H1 (cell line): Measurements from ENCODE around the gene FGF23. TPM values are rescaled to one million over a fixed set of nuclear protein-coding genes. Genes with fewer than 3 reads are reported as not detected.

Experiments used
- CTCF ChIA-PET: fragments of 300-600 bp; sonication (Branson Sonifier 250); formaldehyde crosslinking; loops from one replicate; lab custom pipeline; 2021; ENCODE audit not compliant: partially characterized antibody; lab: Charles Lee
- POLR2A ChIA-PET: fragments of 300-600 bp; sonication (Branson Sonifier 250); formaldehyde crosslinking; loops from one replicate; lab custom pipeline; 2021; ENCODE audit warnings: inconsistent platforms; ENCODE audit not compliant: partially characterized antibody; lab: Charles Lee
- DNase-seq, 2 experiments: peaks; one replicate each; pipeline versions ENCODE4 v3.0.0 to v3.0.0-alpha.2; 2010 to 2022; ENCODE audit warnings: low spot score in 2 of 2, low read depth in 1 of 2, mixed read lengths in 1 of 2
- FAIRE-seq: peaks from 2 replicates; lab custom pipeline; 2011; peaks lifted over from hg19 to GRCh38; lab: Jason Lieb, UNC
- H2AFZ ChIP-seq: 2 replicates; pipeline ENCODE4 v1.8.1; 2012; ENCODE audit warnings: low read length, inconsistent platforms
- H2AK5ac ChIP-seq: 2 replicates; pipeline ENCODE4 v1.6.1; 2013; ENCODE audit warnings: low read depth, low read length
- H2BK120ac ChIP-seq: replicated peaks from 2 replicates; pipeline ENCODE3; 2013; ENCODE audit warnings: low read depth, low read length, inconsistent platforms
- H2BK12ac ChIP-seq: 2 replicates; pipeline ENCODE4 v1.6.1; 2013; ENCODE audit warnings: low read depth, low read length
- H2BK15ac ChIP-seq: 2 replicates; pipeline ENCODE4 v1.6.1; 2013; ENCODE audit warnings: low read length
- H2BK20ac ChIP-seq: 2 replicates; pipeline ENCODE4 v1.6.1; 2013; ENCODE audit warnings: low read length
- H2BK5ac ChIP-seq: 2 replicates; pipeline ENCODE4 v1.6.1; 2013; ENCODE audit warnings: low read depth, low read length
- H3K14ac ChIP-seq: 2 replicates; pipeline ENCODE4 v1.6.1; 2013; ENCODE audit warnings: inconsistent platforms; ENCODE audit not compliant: insufficient read length
- H3K18ac ChIP-seq: 2 replicates; pipeline ENCODE4 v1.6.1; 2013; ENCODE audit warnings: low read length; ENCODE audit errors: extremely low read depth
- H3K23ac ChIP-seq: 2 replicates; pipeline ENCODE4 v1.6.1; 2013; ENCODE audit warnings: inconsistent platforms; ENCODE audit not compliant: insufficient read length
- H3K23me2 ChIP-seq: 2 replicates; pipeline ENCODE4 v1.6.1; 2013; ENCODE audit warnings: low read depth, low read length
- H3K27ac ChIP-seq: 2 replicates; pipeline ENCODE4 v1.6.1; 2011; ENCODE audit warnings: low read depth, low read length, inconsistent platforms
- H3K27me3 ChIP-seq, 4 experiments: replicated peaks in 1 of 4; 1 replicate in 1 of 4; 2 replicates in 3 of 4; pipeline versions ENCODE4 v1.6.1 to v1.8.1; 2011 to 2013; ENCODE audit warnings: low read length in 3 of 4, mild to moderate bottlenecking in 3 of 4, inconsistent platforms in 2 of 4, mixed read lengths in 2 of 4, moderate library complexity in 1 of 4; ENCODE audit not compliant: control insufficient read depth in 3 of 4, insufficient read depth in 3 of 4; ENCODE audit errors: extremely low read depth in 1 of 4
- H3K36me3 ChIP-seq, 4 experiments: 2 replicates each; pipeline versions ENCODE4 v1.6.1 to v1.8.1; 2011 to 2013; ENCODE audit warnings: mild to moderate bottlenecking in 4 of 4, low read length in 3 of 4, moderate library complexity in 2 of 4, control low read depth in 1 of 4, inconsistent platforms in 1 of 4; ENCODE audit not compliant: insufficient read depth in 4 of 4, control insufficient read depth in 2 of 4
- H3K4ac ChIP-seq: replicated peaks from 2 replicates; pipeline ENCODE3; 2013; ENCODE audit warnings: low read length, low read depth, mixed read lengths, inconsistent platforms; ENCODE audit not compliant: insufficient read length
- H3K4me1 ChIP-seq, 4 experiments: replicated peaks in 1 of 4; 1 replicate in 1 of 4; 2 replicates in 3 of 4; pipeline versions ENCODE4 v1.6.1 to v1.8.1; 2011 to 2013; ENCODE audit warnings: low read length in 3 of 4, inconsistent platforms in 2 of 4, mixed read lengths in 1 of 4; ENCODE audit not compliant: insufficient read depth in 4 of 4, control insufficient read depth in 3 of 4
- H3K4me2 ChIP-seq, 2 experiments: 2 replicates each; pipeline versions ENCODE4 v1.6.1 to v1.8.1; 2011 to 2013; ENCODE audit warnings: low read depth in 2 of 2, low read length in 2 of 2, control low read depth in 1 of 2, inconsistent platforms in 1 of 2, mild to moderate bottlenecking in 1 of 2; ENCODE audit not compliant: insufficient read depth in 1 of 2
- H3K4me3 ChIP-seq, 4 experiments: fragments of 200-600, 300-600 bp in 1 of 4; sonication (generic), shearing (Covaris generic), sonication (Bioruptor Twin) in 1 of 4; 2 replicates each; pipeline versions ENCODE4 v1.5.1 to v1.8.1; 2011 to 2016; ENCODE audit warnings: low read length in 4 of 4, low read depth in 3 of 4, control low read depth in 2 of 4, inconsistent platforms in 2 of 4, mild to moderate bottlenecking in 2 of 4, mixed read lengths in 1 of 4, moderate library complexity in 1 of 4; ENCODE audit not compliant: insufficient read depth in 2 of 4; ENCODE audit errors: extremely low read depth in 1 of 4
- H3K56ac ChIP-seq: replicated peaks from 2 replicates; pipeline ENCODE3; 2013; ENCODE audit warnings: low read depth, mild to moderate bottlenecking, mixed read lengths, low read length, inconsistent platforms; ENCODE audit not compliant: insufficient read length
- H3K79me1 ChIP-seq: 2 replicates; pipeline ENCODE4 v1.6.1; 2013; ENCODE audit warnings: low read depth, low read length, control low read depth
- H3K79me2 ChIP-seq, 2 experiments: 2 replicates each; pipeline versions ENCODE4 v1.6.1 to v1.8.1; 2012 to 2013; ENCODE audit warnings: low read length in 2 of 2, mild to moderate bottlenecking in 2 of 2, inconsistent platforms in 1 of 2; ENCODE audit not compliant: insufficient read depth in 2 of 2, control insufficient read depth in 1 of 2
- H3K9ac ChIP-seq, 4 experiments: replicated peaks in 1 of 4; 1 replicate in 1 of 4; 2 replicates in 3 of 4; pipeline versions ENCODE4 v1.6.1 to v1.8.1; 2011 to 2013; ENCODE audit warnings: low read depth in 3 of 4, low read length in 3 of 4, control low read depth in 2 of 4, mild to moderate bottlenecking in 2 of 4, moderate library complexity in 2 of 4, inconsistent platforms in 1 of 4; ENCODE audit errors: extremely low read depth in 1 of 4
- H3K9me3 ChIP-seq, 2 experiments: 2 replicates each; pipeline versions ENCODE4 v1.6.1 to v1.8.1; 2012 to 2013; ENCODE audit warnings: mild to moderate bottlenecking in 2 of 2, moderate library complexity in 2 of 2, control low read depth in 1 of 2, inconsistent platforms in 1 of 2, low read depth in 1 of 2, low read length in 1 of 2, mixed read lengths in 1 of 2; ENCODE audit not compliant: insufficient read depth in 2 of 2
- H4K20me1 ChIP-seq, 2 experiments: replicated peaks in 1 of 2; 2 replicates each; pipeline versions ENCODE3 to v1.8.1; 2011 to 2013; ENCODE audit warnings: inconsistent platforms in 2 of 2, low read length in 2 of 2, mild to moderate bottlenecking in 1 of 2; ENCODE audit not compliant: insufficient read depth in 2 of 2, control insufficient read depth in 1 of 2
- H4K5ac ChIP-seq: 2 replicates; pipeline ENCODE4 v1.6.1; 2013; ENCODE audit warnings: low read length, low read depth, mixed read lengths, inconsistent platforms; ENCODE audit not compliant: insufficient read length
- H4K8ac ChIP-seq: 2 replicates; pipeline ENCODE4 v1.8.0; 2013; ENCODE audit warnings: mild to moderate bottlenecking, moderate library complexity, low read length, inconsistent platforms; ENCODE audit not compliant: insufficient read depth; ENCODE audit errors: extremely low read depth
- H4K91ac ChIP-seq: replicated peaks from 2 replicates; pipeline ENCODE3; 2013; ENCODE audit warnings: low read length, mixed read lengths, inconsistent platforms; ENCODE audit not compliant: insufficient read length
- BRCA1 ChIP-seq: IDR thresholded peaks from 2 replicates; pipeline ENCODE4 v1.6.1; 2012; ENCODE audit warnings: low read depth, low read length, improper control_type of control experiment
- CEBPB ChIP-seq: IDR thresholded peaks from 2 replicates; pipeline ENCODE4 v1.6.1; 2012; ENCODE audit warnings: low read depth, low read length
- CHD2 ChIP-seq: IDR thresholded peaks from 2 replicates; pipeline ENCODE4 v1.6.1; 2012; ENCODE audit warnings: low read length, improper control_type of control experiment
- NANOG ChIP-seq: IDR thresholded peaks from 2 replicates; pipeline ENCODE4 v1.6.1; 2011; ENCODE audit warnings: low read length, low read depth, mild to moderate bottlenecking, inconsistent platforms; ENCODE audit not compliant: insufficient read depth, poor library complexity, severe bottlenecking
- SAP30 ChIP-seq: fragments of 300-600 bp; sonication (generic); IDR thresholded peaks from 2 replicates; pipeline ENCODE4 v1.7.1; 2012; ENCODE audit warnings: low read length, moderate library complexity, mild to moderate bottlenecking, inconsistent platforms; ENCODE audit not compliant: insufficient read depth, insufficient replicate concordance
- SIX5 ChIP-seq: IDR thresholded peaks from 2 replicates; pipeline ENCODE4 v1.6.1; 2011; ENCODE audit warnings: mild to moderate bottlenecking, low read depth, low read length
- TAF1 ChIP-seq: IDR thresholded peaks from 2 replicates; pipeline ENCODE4 v1.6.1; 2011; ENCODE audit warnings: mild to moderate bottlenecking, low read depth, low read length
- WGBS, 2 experiments: shearing (Covaris generic) in 1 of 2; methylation state at CpG; one replicate each; pipeline versions ENCODE4 v1.1.6 to v1.1.7; 2013 to 2015; ENCODE audit warnings: low lambda C conversion rate in 2 of 2, mixed read lengths in 2 of 2, inconsistent platforms in 1 of 2, low coverage in 1 of 2, missing lambda C conversion rate in 1 of 2; ENCODE audit not compliant: insufficient replicate concordance in 2 of 2, insufficient coverage in 1 of 2, insufficient read length in 1 of 2; ENCODE audit errors: extremely low coverage in 1 of 2, missing lambda C conversion rate in 1 of 2; 5-methylcytosine and 5-hydroxymethylcytosine counted together
- polyA plus RNA-seq, 7 experiments: library from polyadenylated mRNA; depleted of rRNA in 3 of 7; stranded (reverse) in 5 of 7; unstranded in 2 of 7; fragments of >200 nt in 5 of 7; fragments of 200-250 nt in 2 of 7; gene quantifications; 1 replicate in 5 of 7; 2 replicates in 1 of 7; 4 replicates in 1 of 7; pipeline versions ENCODE4 v1.2.1 to v1.2.3, GENCODE V29; 2011 to 2013; ENCODE audit warnings: missing spikeins in 2 of 7, mixed read lengths in 2 of 7
- total RNA-seq: library from RNA; stranded (reverse); fragmentation: NEBNext Ultra II Directional; extraction: Animal tissue kit (Norgen Biotek cat#: 25700); gene quantifications from 2 replicates; pipeline ENCODE4 v1.2.1, GENCODE V29; 2021

The FGF23 gene
- total and polyA plus RNA-seq, 2 of the 8 experiments (the other 6 are each of a cell fraction or from before 2014, with no cell fraction given): 0.35 to 0.67 TPM

DNA sequence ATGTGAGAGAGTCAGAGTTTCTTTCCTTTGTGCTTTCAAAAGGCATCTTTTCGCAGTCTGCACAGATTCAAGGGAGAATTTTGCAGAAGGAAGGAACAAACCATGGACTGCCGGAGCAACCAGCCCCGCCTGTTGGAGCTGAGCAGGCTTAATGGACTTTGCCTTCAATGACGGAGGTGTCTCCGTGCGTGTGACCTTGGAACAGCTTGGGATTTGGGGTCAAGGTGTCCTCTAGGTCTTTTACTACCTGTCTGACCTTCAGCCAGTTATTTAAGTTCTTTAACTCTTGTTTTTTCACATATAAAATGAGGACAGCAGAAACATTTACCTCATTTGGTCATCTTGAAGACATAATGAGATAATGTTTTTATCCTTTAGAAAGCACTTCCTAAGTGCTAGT lies 4.1 kb downstream of the FGF23 start:
- H3K23ac ChIP-seq: no peak overlapping the region
- no peak overlapping the region for H3K4ac ChIP-seq
- no peak overlapping the region for H3K4me2 ChIP-seq
- H2BK120ac ChIP-seq: no peak overlapping the region
- no peak for DNase-seq
- no peaks in the 10 kb centered on the region for H3K79me1 ChIP-seq
- no peak overlapping the region for H2BK12ac ChIP-seq
- ChIA-PET POLR2A (interaction anchor here (0.5 kb wide), 1 partner anchor 54 kb away, joined by 3 read pairs; no protein-coding TSS in a partner anchor), CTCF (interaction anchor here (0.8 to 1.6 kb wide), 2 partner anchors 22 to 57 kb away, joined by 3 to 5 read pairs; no protein-coding TSS in a partner anchor)
- 92% methylated on average over 6 of the region's 6 CpGs; no CpG with 5 or more reads in 1 of the 2 experiments for WGBS, 2 experiments
- no peaks in the 10 kb centered on the region for H3K36me3 ChIP-seq
- H3K79me2 ChIP-seq: no peaks in the 10 kb centered on the region
- no peak overlapping the region for H2AK5ac ChIP-seq
- H3K14ac ChIP-seq: no peak overlapping the region
- H4K20me1 ChIP-seq: no peaks in the 10 kb centered on the region
- no peak overlapping the region for H3K27ac ChIP-seq
- no peaks in the 10 kb centered on the region for H3K9me3 ChIP-seq
- no peak overlapping the region for H3K56ac ChIP-seq
- no peak overlapping the region for H2BK15ac ChIP-seq
- no peak overlapping the region for H3K4me3 ChIP-seq
- no peak overlapping the region for H3K9ac ChIP-seq
- no peak overlapping the region for H3K18ac ChIP-seq
- H2AFZ ChIP-seq: no peak overlapping the region
- no peak for FAIRE-seq
- peaks cover 0 to 5% (median 3%) of the 10 kb centered on the region in 4 experiments; a peak in 4 of 7 replicates for H3K4me1 ChIP-seq
- H2BK5ac ChIP-seq: no peak overlapping the region
- H4K91ac ChIP-seq: no peak overlapping the region
- H3K27me3 ChIP-seq: 0 out of 7 replicates have a peak, but pooled peaks cover 0 to under 1% (median 0%) of the 10 kb centered on the region in 4 experiments
- peaks cover 4% of the 10 kb centered on the region; the same call in 1 of the 2 replicates for H3K23me2 ChIP-seq
- H2BK20ac ChIP-seq: no peak overlapping the region
- no peak overlapping the region for H4K5ac ChIP-seq
- H4K8ac ChIP-seq: no peak overlapping the region
- TF ChIP-seq CEBPB (no peak), BRCA1 (no peak), TAF1 (no peak), NANOG (no peak), SIX5 (no peak), CHD2 (no peak), SAP30 (no peak)
